Fibroblast of lung (primary cell): ENCODE data around the gene L3MBTL4. TPM values are rescaled to one million over a fixed set of nuclear protein-coding genes. Genes with fewer than 3 reads are reported as not detected.

Source experiments
- DNase-seq, 2 donors: peaks; one replicate each; pipeline versions ENCODE4 v3.0.0 to v3.0.0-alpha.2; 2010; ENCODE audit warnings: low read depth in 2 of 2
- H2AFZ ChIP-seq: 2 replicates; pipeline ENCODE4 v1.5.1; 2012; ENCODE audit warnings: low read length, control low read depth, inconsistent platforms
- H3K27ac ChIP-seq: 2 replicates; pipeline ENCODE4 v1.5.1; 2011; ENCODE audit warnings: low read length, control low read depth; ENCODE audit not compliant: insufficient read depth
- H3K27me3 ChIP-seq: 2 replicates; pipeline ENCODE4 v1.5.1; 2011; ENCODE audit warnings: mild to moderate bottlenecking, low read length; ENCODE audit not compliant: control insufficient read depth, insufficient read depth
- H3K36me3 ChIP-seq: 2 replicates; pipeline ENCODE4 v1.5.1; 2011; ENCODE audit warnings: low read length; ENCODE audit not compliant: control insufficient read depth, insufficient read depth
- H3K4me1 ChIP-seq: 2 replicates; pipeline ENCODE4 v1.5.1; 2011; ENCODE audit warnings: low read length; ENCODE audit not compliant: control insufficient read depth, insufficient read depth; ENCODE audit errors: extremely low read depth
- H3K4me2 ChIP-seq: 2 replicates; pipeline ENCODE4 v1.5.1; 2011; ENCODE audit warnings: low read length, control low read depth; ENCODE audit not compliant: insufficient read depth; ENCODE audit errors: extremely low read depth
- H3K4me3 ChIP-seq, 4 experiments: fragments of 200-600 bp in 1 of 4; sonication (generic) in 1 of 4; replicated peaks in 1 of 4; 2 replicates each; pipeline ENCODE4 v1.5.1; 2011 to 2016; ENCODE audit warnings: low read length in 4 of 4, low read depth in 3 of 4, mild to moderate bottlenecking in 3 of 4, control low read depth in 2 of 4, inconsistent platforms in 1 of 4, mixed read lengths in 1 of 4; ENCODE audit not compliant: insufficient read depth in 1 of 4; ENCODE audit errors: control extremely low read depth in 1 of 4
- H3K79me2 ChIP-seq: 2 replicates; pipeline ENCODE4 v1.5.1; 2012; ENCODE audit warnings: mild to moderate bottlenecking, low read length, inconsistent platforms; ENCODE audit not compliant: control insufficient read depth, insufficient read depth
- H3K9ac ChIP-seq: 2 replicates; pipeline ENCODE4 v1.5.1; 2011; ENCODE audit warnings: mild to moderate bottlenecking, low read length, control low read depth; ENCODE audit not compliant: insufficient read depth
- H3K9me3 ChIP-seq: 2 replicates; pipeline ENCODE4 v1.5.1; 2012; ENCODE audit warnings: low read depth, low read length; ENCODE audit not compliant: control insufficient read depth, insufficient read depth
- H4K20me1 ChIP-seq: 2 replicates; pipeline ENCODE4 v1.5.1; 2011; ENCODE audit warnings: low read length; ENCODE audit not compliant: control insufficient read depth, insufficient read depth; ENCODE audit errors: extremely low read depth
- EZH2 ChIP-seq: IDR thresholded peaks from 2 replicates; pipeline ENCODE4 v1.5.1; 2012; ENCODE audit warnings: low read length, control low read depth, mild to moderate bottlenecking; ENCODE audit errors: missing control alignments
- polyA plus RNA-seq, 2 donors: library from polyadenylated mRNA; depleted of rRNA in 1 of 2; stranded (reverse) in 1 of 2; unstranded in 1 of 2; fragments of >200 nt; gene quantifications; 2 replicates each; pipeline ENCODE4 v1.2.1, GENCODE V29; 2011 to 2012; ENCODE audit warnings: missing spikeins in 1 of 2
- total RNA-seq: library from RNA; depleted of rRNA; stranded (reverse); fragments of >200 nt; gene quantifications from 2 replicates; pipeline ENCODE4 v1.2.1, GENCODE V29; 2014
- TF ChIP-seq, protein P1 (sequence below), 2 donors: IDR thresholded peaks in 1 of 2; conservative IDR thresholded peaks in 1 of 2; 1 replicate in 1 of 2; 2 replicates in 1 of 2; pipeline ENCODE4 v1.5.1; 2011 to 2012; ENCODE audit warnings: low read length in 2 of 2, control low read depth in 1 of 2, inconsistent platforms in 1 of 2, low read depth in 1 of 2, mild to moderate bottlenecking in 1 of 2

L3MBTL4 gene
- total and polyA plus RNA-seq, 2 donors (not counting 1 experiment from before 2014, with no cell fraction given), result 0.06 to 0.33 TPM

- Histone ChIP-seq H3K27me3 (no peaks in the 10 kb centered on the region), H3K36me3 (no peaks in the 10 kb centered on the region), H3K79me2 (no peaks in the 10 kb centered on the region), H3K27ac (no peak overlapping the region), H3K4me3 (no peak overlapping the region), H2AFZ (no peak overlapping the region), H3K4me2 (no peak overlapping the region), H4K20me1 (no peaks in the 10 kb centered on the region), H3K4me1 (no peaks in the 10 kb centered on the region), H3K9ac (no peak overlapping the region), H3K9me3 (no peaks in the 10 kb centered on the region)
- no peak for TF ChIP-seq EZH2
- TF ChIP-seq, protein P1, sequence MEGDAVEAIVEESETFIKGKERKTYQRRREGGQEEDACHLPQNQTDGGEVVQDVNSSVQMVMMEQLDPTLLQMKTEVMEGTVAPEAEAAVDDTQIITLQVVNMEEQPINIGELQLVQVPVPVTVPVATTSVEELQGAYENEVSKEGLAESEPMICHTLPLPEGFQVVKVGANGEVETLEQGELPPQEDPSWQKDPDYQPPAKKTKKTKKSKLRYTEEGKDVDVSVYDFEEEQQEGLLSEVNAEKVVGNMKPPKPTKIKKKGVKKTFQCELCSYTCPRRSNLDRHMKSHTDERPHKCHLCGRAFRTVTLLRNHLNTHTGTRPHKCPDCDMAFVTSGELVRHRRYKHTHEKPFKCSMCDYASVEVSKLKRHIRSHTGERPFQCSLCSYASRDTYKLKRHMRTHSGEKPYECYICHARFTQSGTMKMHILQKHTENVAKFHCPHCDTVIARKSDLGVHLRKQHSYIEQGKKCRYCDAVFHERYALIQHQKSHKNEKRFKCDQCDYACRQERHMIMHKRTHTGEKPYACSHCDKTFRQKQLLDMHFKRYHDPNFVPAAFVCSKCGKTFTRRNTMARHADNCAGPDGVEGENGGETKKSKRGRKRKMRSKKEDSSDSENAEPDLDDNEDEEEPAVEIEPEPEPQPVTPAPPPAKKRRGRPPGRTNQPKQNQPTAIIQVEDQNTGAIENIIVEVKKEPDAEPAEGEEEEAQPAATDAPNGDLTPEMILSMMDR (conservative IDR thresholded peaks at IDR 0.05 in 1 of 2, IDR thresholded peaks at IDR 0.05 in 1 of 2; ENCODE audit: low read depth in 1 of 2, low read length in 2 of 2), result no peak
- no peak for DNase-seq
Measured at GRCh38 chr18:5912566-5912965, 502.1 kb downstream of the L3MBTL4 start.

- Histone ChIP-seq H3K9ac (no peak overlapping the region), H4K20me1 (no peaks in the 10 kb centered on the region), H3K79me2 (no peaks in the 10 kb centered on the region), H3K27ac (no peak overlapping the region), H3K4me2 (no peak overlapping the region), H3K4me3 (no peak overlapping the region), H3K36me3 (no peaks in the 10 kb centered on the region), H3K4me1 (no peaks in the 10 kb centered on the region), H3K9me3 (no peaks in the 10 kb centered on the region), H3K27me3 (no peaks in the 10 kb centered on the region), H2AFZ (no peak overlapping the region)
- peak; percentile 32 to 33 for DNase-seq
- no peak for TF ChIP-seq EZH2
- TF ChIP-seq, protein P1 (conservative IDR thresholded peaks at IDR 0.05 in 1 of 2, IDR thresholded peaks at IDR 0.05 in 1 of 2; ENCODE audit: low read depth in 1 of 2, low read length in 2 of 2), result no peak
Measured at GRCh38 chr18:5909125-5909524, 505.6 kb downstream of the L3MBTL4 start.
